ENCODE data around the gene FRMD5. TPM values are rescaled to one million over a fixed set of nuclear protein-coding genes. Genes with fewer than 3 reads are reported as not detected.

Gene FRMD5
- not detected for polyA plus RNA-seq (2012; ENCODE audit: insufficient read length, low read depth)

DNA sequence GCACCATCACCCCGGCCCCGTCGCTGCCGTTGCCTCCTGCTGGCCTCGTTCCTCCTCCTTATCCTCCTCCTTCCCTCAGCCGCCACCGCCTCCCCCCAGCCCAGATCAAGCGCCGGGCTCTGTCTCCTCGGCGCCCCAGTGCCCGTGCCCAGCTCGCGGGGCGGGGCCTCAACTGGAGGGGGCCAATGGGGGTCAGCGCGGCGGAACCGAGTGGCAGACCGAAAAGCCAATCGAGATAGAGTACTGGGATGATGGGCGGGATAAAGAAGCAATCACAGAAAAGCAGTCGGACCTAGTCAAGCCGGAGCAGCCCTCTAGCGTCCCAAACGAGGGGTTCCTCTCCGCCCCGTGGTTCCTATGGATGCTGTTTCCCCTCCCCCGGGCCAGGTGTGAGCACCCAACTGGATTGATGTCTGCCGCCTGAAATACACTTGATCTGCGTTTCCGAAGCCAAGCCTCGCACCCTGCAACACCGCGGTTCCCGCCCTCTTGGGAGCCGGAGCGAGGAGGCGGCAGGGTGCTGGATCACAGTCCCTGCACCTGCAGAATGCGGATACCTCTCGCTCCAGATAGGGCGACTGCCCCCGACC, at the start of gene FRMD5:
Gene FRMD5, minus strand, starts transcription at position 121 of the 590 bp plus-strand sequence.
- TF ChIP-seq, protein P1, sequence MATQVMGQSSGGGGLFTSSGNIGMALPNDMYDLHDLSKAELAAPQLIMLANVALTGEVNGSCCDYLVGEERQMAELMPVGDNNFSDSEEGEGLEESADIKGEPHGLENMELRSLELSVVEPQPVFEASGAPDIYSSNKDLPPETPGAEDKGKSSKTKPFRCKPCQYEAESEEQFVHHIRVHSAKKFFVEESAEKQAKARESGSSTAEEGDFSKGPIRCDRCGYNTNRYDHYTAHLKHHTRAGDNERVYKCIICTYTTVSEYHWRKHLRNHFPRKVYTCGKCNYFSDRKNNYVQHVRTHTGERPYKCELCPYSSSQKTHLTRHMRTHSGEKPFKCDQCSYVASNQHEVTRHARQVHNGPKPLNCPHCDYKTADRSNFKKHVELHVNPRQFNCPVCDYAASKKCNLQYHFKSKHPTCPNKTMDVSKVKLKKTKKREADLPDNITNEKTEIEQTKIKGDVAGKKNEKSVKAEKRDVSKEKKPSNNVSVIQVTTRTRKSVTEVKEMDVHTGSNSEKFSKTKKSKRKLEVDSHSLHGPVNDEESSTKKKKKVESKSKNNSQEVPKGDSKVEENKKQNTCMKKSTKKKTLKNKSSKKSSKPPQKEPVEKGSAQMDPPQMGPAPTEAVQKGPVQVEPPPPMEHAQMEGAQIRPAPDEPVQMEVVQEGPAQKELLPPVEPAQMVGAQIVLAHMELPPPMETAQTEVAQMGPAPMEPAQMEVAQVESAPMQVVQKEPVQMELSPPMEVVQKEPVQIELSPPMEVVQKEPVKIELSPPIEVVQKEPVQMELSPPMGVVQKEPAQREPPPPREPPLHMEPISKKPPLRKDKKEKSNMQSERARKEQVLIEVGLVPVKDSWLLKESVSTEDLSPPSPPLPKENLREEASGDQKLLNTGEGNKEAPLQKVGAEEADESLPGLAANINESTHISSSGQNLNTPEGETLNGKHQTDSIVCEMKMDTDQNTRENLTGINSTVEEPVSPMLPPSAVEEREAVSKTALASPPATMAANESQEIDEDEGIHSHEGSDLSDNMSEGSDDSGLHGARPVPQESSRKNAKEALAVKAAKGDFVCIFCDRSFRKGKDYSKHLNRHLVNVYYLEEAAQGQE (IDR thresholded peaks at IDR 0.05; ENCODE audit: insufficient read depth in 1 of 2, low read depth in 2 of 2, low read length in 2 of 2), result no peak
- TF ChIP-seq SIN3A (IDR thresholded peaks at IDR 0.05; ENCODE audit: borderline replicate concordance, insufficient read depth, low read length) (no peak), TAF1 (IDR thresholded peaks at IDR 0.05; ENCODE audit: borderline replicate concordance, insufficient read depth, low read length) (no peak), POLR2AphosphoS5 (IDR thresholded peaks at IDR 0.05; ENCODE audit: low read depth, low read length) (no peak), FOXP2 (optimal IDR thresholded peaks at IDR 0.05; ENCODE audit: borderline replicate concordance, extremely low read depth, extremely low read length, insufficient read depth) (no peak)

DNA sequence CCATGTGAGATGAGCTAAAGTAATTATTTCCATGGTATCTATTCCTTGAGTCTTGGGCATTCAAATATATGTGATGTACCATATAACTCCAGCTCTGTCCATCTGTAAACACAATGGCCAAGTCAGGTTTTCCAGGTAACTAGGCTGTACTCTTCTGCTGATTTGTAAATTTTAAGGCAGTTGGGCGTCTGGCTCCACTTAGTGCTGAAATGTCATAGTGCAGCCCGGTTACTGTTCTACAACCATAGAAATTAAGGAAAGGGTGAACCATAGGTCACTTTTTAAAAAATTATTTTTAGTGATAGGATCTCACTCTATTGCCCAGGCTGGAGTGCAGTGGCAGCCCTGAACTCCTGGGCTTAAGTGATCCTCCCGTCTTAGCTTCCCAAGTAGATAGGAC, 48.8 kb upstream of the FRMD5 start:
- TF ChIP-seq SIN3A (IDR thresholded peaks at IDR 0.05; ENCODE audit: borderline replicate concordance, insufficient read depth, low read length) (no peak), TAF1 (IDR thresholded peaks at IDR 0.05; ENCODE audit: borderline replicate concordance, insufficient read depth, low read length) (no peak), POLR2AphosphoS5 (IDR thresholded peaks at IDR 0.05; ENCODE audit: low read depth, low read length) (no peak), FOXP2 (optimal IDR thresholded peaks at IDR 0.05; ENCODE audit: borderline replicate concordance, extremely low read depth, extremely low read length, insufficient read depth) (no peak)
- TF ChIP-seq, protein P1 (IDR thresholded peaks at IDR 0.05; ENCODE audit: insufficient read depth in 1 of 2, low read depth in 2 of 2, low read length in 2 of 2), result no peak

DNA sequence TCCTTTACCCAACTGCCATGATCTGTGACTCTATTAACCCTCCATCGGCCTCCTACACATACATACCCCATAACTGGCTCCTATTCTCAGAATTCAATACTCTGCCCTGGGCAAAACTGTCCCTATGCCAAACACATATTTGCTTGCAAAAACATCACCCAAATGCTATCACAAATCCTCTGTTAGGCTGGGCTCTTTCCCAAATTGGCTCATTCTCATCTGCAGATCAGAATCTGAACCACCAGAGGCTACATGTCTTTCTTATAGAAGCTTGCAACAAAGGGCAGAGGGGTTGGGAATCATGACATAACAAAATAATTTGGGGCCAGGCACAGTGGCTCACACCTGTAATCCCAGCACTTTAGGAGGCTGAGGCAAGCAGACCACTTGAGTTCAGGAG, 48.1 kb upstream of the FRMD5 start:
- TF ChIP-seq, protein P1 (IDR thresholded peaks at IDR 0.05; ENCODE audit: insufficient read depth in 1 of 2, low read depth in 2 of 2, low read length in 2 of 2), result no peak
- TF ChIP-seq SIN3A (IDR thresholded peaks at IDR 0.05; ENCODE audit: borderline replicate concordance, insufficient read depth, low read length) (no peak), FOXP2 (optimal IDR thresholded peaks at IDR 0.05; ENCODE audit: borderline replicate concordance, extremely low read depth, extremely low read length, insufficient read depth) (no peak), POLR2AphosphoS5 (IDR thresholded peaks at IDR 0.05; ENCODE audit: low read depth, low read length) (no peak), TAF1 (IDR thresholded peaks at IDR 0.05; ENCODE audit: borderline replicate concordance, insufficient read depth, low read length) (no peak)

DNA sequence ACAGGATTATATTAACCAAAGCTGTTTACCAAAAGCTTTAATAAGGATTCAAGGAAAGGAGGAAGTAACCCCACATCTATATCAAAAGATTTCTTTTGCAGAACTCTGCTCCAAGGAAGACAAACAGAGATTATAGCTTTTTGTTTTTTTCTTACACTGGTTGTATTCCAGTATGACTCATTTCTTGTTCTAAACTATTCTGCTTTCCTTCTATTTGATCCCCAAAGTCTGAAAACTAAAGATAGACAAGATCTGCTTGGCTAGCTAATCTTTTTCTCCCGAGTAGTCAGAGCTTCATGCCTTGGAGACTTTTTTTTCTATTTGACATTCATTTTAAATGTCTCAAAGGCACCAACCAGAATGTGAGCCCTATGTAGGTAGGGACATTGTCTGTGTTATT, 36.8 kb upstream of the FRMD5 start:
- TF ChIP-seq, protein P1 (IDR thresholded peaks at IDR 0.05; ENCODE audit: insufficient read depth in 1 of 2, low read depth in 2 of 2, low read length in 2 of 2), result no peak
- no peak for TF ChIP-seq SIN3A (IDR thresholded peaks at IDR 0.05; ENCODE audit: borderline replicate concordance, insufficient read depth, low read length)
- TF ChIP-seq FOXP2 (optimal IDR thresholded peaks at IDR 0.05; ENCODE audit: borderline replicate concordance, extremely low read depth, extremely low read length, insufficient read depth), result no peak
- no peak for TF ChIP-seq POLR2AphosphoS5 (IDR thresholded peaks at IDR 0.05; ENCODE audit: low read depth, low read length)
- no peak for TF ChIP-seq TAF1 (IDR thresholded peaks at IDR 0.05; ENCODE audit: borderline replicate concordance, insufficient read depth, low read length)

All from PFSK-1 (cell line).